C4-2B (cell line): ENCODE data around the gene NEDD4L.

Experiments
- H3K27ac ChIP-seq: fragments of 450-650 bp; 2 replicates; pipeline ENCODE4 v1.5.1; 2017
- CTCF ChIP-seq: fragments of 450-650 bp; conservative IDR thresholded peaks from 2 replicates; pipeline ENCODE4 v1.5.1; 2017; ENCODE audit warnings: mild to moderate bottlenecking
- ZFX ChIP-seq: fragments of 450-650 bp; IDR thresholded peaks from 2 replicates; pipeline ENCODE4 v1.6.1; 2017

Gene NEDD4L

GRCh38 chr18:58038063-58038462, 6.0 kb upstream of the NEDD4L start:
- H3K27ac ChIP-seq, result no peak overlapping the region
- TF ChIP-seq CTCF (no peak), ZFX (no peak)

GRCh38 chr18:58041633-58042032, 2.4 kb upstream of the NEDD4L start:
- TF ChIP-seq CTCF (no peak), ZFX (no peak)
- no peak overlapping the region for H3K27ac ChIP-seq

- H3K27ac ChIP-seq, result no peak overlapping the region; the same call in 1 of the 2 replicates
- TF ChIP-seq CTCF (no peak), ZFX (no peak)
These were observed 1.1 kb upstream of the NEDD4L start for GRCh38 chr18:58042826-58043490.

- peak overlapping the region; percentile 95 for H3K27ac ChIP-seq
These were observed 580 bp downstream of the NEDD4L start for GRCh38 chr18:58044370-58045241.

GRCh38 chr18:58045242-58046092, 1.4 kb downstream of the NEDD4L start:
- H3K27ac ChIP-seq, result peak overlapping the region; percentile 95
- TF ChIP-seq CTCF (no peak), ZFX (no peak)

More at GRCh38 chr18:58044370-58045241, 580 bp downstream of the NEDD4L start:
- TF ChIP-seq ZFX (no peak), CTCF (no peak)

- TF ChIP-seq ZFX (no peak), CTCF (peak; percentile 28)
- H3K27ac ChIP-seq, result peak overlapping the region; percentile 95
These were observed 2.2 kb downstream of the NEDD4L start for GRCh38 chr18:58046093-58046793.
